HepG2 (cell line): ENCODE results near the gene MFNG. TPM values are rescaled to one million over a fixed set of nuclear protein-coding genes. Genes with fewer than 3 reads are reported as not detected.

Experiments
- ATAC-seq: fragments of 200-7000 bp; cut with Tn5 transposase; 3 replicates; pipeline ENCODE4 v1.9.1; 2020; ENCODE audit warnings: mild to moderate bottlenecking, moderate library complexity
- BruUV-seq: library from RNA; stranded (reverse); fragments of 400-500 nt; replicated peaks from 2 replicates; lab custom pipeline; 2021; lab: Mats Ljungman, UMichigan
- CTCF ChIA-PET: fragments of 300-600 bp; formaldehyde crosslinking; extraction: SDS; loops from one replicate; lab custom pipeline; 2021; ENCODE audit warnings: low total read pairs, inconsistent platforms, low intra/inter-chr PET ratio; lab: Yijun Ruan, JAX
- POLR2A ChIA-PET: fragments of 350-600 bp; sonication (Branson Sonifier 250); formaldehyde crosslinking; loops from one replicate; lab custom pipeline; 2020; ENCODE audit warnings: antibody characterized with exemption, inconsistent platforms; lab: Yijun Ruan, JAX
- DNase-seq: peaks from one replicate; pipeline ENCODE4 v3.0.0-alpha.2; 2015; ENCODE audit warnings: low spot score
- FAIRE-seq: peaks from 3 replicates; lab custom pipeline; 2011; peaks lifted over from hg19 to GRCh38; lab: Jason Lieb, UNC
- H2AFZ ChIP-seq: one replicate; pipeline ENCODE4 v1.6.1; 2011; ENCODE audit warnings: low read length, inconsistent platforms
- H3K27ac ChIP-seq: fragments of 300-600 bp; 3 replicates; pipeline ENCODE4 v1.8.0; 2011; ENCODE audit warnings: mixed run types, mild to moderate bottlenecking, mixed read lengths, low read length, inconsistent platforms; ENCODE audit not compliant: insufficient read depth; ENCODE audit errors: extremely low read length
- H3K27me3 ChIP-seq, 2 experiments: fragments of 200-600 bp in 1 of 2; 2 replicates in 1 of 2; 3 replicates in 1 of 2; pipeline versions ENCODE4 v1.6.0 to v1.8.0; 2011; ENCODE audit warnings: low read length in 2 of 2, mild to moderate bottlenecking in 2 of 2, moderate library complexity in 2 of 2, inconsistent platforms in 1 of 2; ENCODE audit not compliant: insufficient read depth in 2 of 2, control insufficient read depth in 1 of 2
- H3K36me3 ChIP-seq, 2 experiments: fragments of 200-600 bp in 1 of 2; replicated peaks in 1 of 2; 2 replicates in 1 of 2; 3 replicates in 1 of 2; pipeline versions ENCODE4 v1.5.1 to v1.8.0; 2011; ENCODE audit warnings: low read length in 2 of 2, inconsistent platforms in 1 of 2; ENCODE audit not compliant: insufficient read depth in 2 of 2, control insufficient read depth in 1 of 2
- H3K4me1 ChIP-seq: 2 replicates; pipeline ENCODE4 v1.5.1; 2012; ENCODE audit warnings: low read length, inconsistent platforms; ENCODE audit not compliant: insufficient read depth
- H3K4me2 ChIP-seq: 2 replicates; pipeline ENCODE4 v1.6.0; 2011; ENCODE audit warnings: low read depth, low read length, inconsistent platforms
- H3K4me3 ChIP-seq, 3 experiments: fragments of 200-600 bp in 1 of 3; sonication (generic), shearing (Covaris generic) in 1 of 3; replicated peaks in 1 of 3; 2 replicates each; pipeline ENCODE4 v1.5.1; 2011 to 2016; ENCODE audit warnings: low read length in 3 of 3, inconsistent platforms in 2 of 3, low read depth in 2 of 3, mild to moderate bottlenecking in 2 of 3, control low read depth in 1 of 3, mixed read lengths in 1 of 3; ENCODE audit not compliant: insufficient read depth in 1 of 3
- H3K79me2 ChIP-seq: one replicate; pipeline ENCODE4 v1.6.1; 2011; ENCODE audit warnings: low read length, inconsistent platforms; ENCODE audit not compliant: insufficient read depth
- H3K9ac ChIP-seq: 2 replicates; pipeline ENCODE4 v1.6.0; 2011; ENCODE audit warnings: mild to moderate bottlenecking, low read depth, low read length, inconsistent platforms; ENCODE audit not compliant: insufficient read depth
- H3K9me3 ChIP-seq: 2 replicates; pipeline ENCODE4 v1.5.1; 2012; ENCODE audit warnings: mild to moderate bottlenecking, low read length
- H4K20me1 ChIP-seq: 2 replicates; pipeline ENCODE4 v1.6.0; 2011; ENCODE audit warnings: inconsistent platforms, mild to moderate bottlenecking, low read length, moderate library complexity; ENCODE audit not compliant: insufficient read depth
- FOSL1 ChIP-seq: sonication (generic); formaldehyde crosslinking; IDR thresholded peaks from 2 replicates; pipeline ENCODE4 v1.9.0; 2021; ENCODE audit warnings: missing genetic modification reagents, borderline replicate concordance
- FOXC1 ChIP-seq: sonication (generic); formaldehyde crosslinking; IDR thresholded peaks from 2 replicates; pipeline ENCODE4 v1.8.0; 2022; ENCODE audit warnings: mild to moderate bottlenecking, missing genetic modification reagents, borderline replicate concordance
- GTF2F1 ChIP-seq: fragments of 150-350 bp; IDR thresholded peaks from 2 replicates; pipeline ENCODE4 v1.6.1; 2014; ENCODE audit warnings: low read length
- HMG20B ChIP-seq: conservative IDR thresholded peaks from 2 replicates; pipeline ENCODE4 v1.6.1; 2016; ENCODE audit warnings: missing genetic modification reagents, missing compliant biosample characterization
- KAT8 ChIP-seq: IDR thresholded peaks from 2 replicates; pipeline ENCODE4 v1.6.1; 2016; ENCODE audit warnings: missing genetic modification reagents, missing compliant biosample characterization
- POLR2AphosphoS5 ChIP-seq: IDR thresholded peaks from 2 replicates; pipeline ENCODE4 v1.6.1; 2012; ENCODE audit warnings: low read depth, low read length
- RXRB ChIP-seq: IDR thresholded peaks from 2 replicates; pipeline ENCODE4 v1.6.1; 2016; ENCODE audit warnings: borderline replicate concordance, missing genetic modification reagents, missing compliant biosample characterization
- SETDB1 ChIP-seq: sonication (generic); formaldehyde crosslinking; IDR thresholded peaks from 2 replicates; pipeline ENCODE4 v1.5.1; 2020; ENCODE audit warnings: missing genetic modification reagents, mild to moderate bottlenecking, borderline replicate concordance
- THAP9 ChIP-seq: sonication (generic); formaldehyde crosslinking; IDR thresholded peaks from 2 replicates; pipeline ENCODE4; 2020; ENCODE audit warnings: missing genetic modification reagents, mild to moderate bottlenecking, borderline replicate concordance
- ZEB1 ChIP-seq: IDR thresholded peaks from 2 replicates; pipeline ENCODE4 v1.6.1; 2012; ENCODE audit warnings: mild to moderate bottlenecking, low read depth, inconsistent platforms; ENCODE audit not compliant: insufficient replicate concordance
- ZNF468 ChIP-seq: sonication (generic); formaldehyde crosslinking; IDR thresholded peaks from 2 replicates; pipeline ENCODE4 v1.8.0; 2022; ENCODE audit warnings: mild to moderate bottlenecking, moderate library complexity, missing genetic modification reagents
- ZSCAN25 ChIP-seq: sonication (generic); formaldehyde crosslinking; IDR thresholded peaks from 2 replicates; pipeline ENCODE4 v1.8.0; 2022; ENCODE audit warnings: mild to moderate bottlenecking, missing genetic modification reagents
- WGBS: methylation state at CpG from one replicate; pipeline ENCODE4 v1.1.6; 2017; ENCODE audit warnings: low lambda C conversion rate; 5-methylcytosine and 5-hydroxymethylcytosine counted together
- in situ Hi-C: cut with HindIII; loops from 2 replicates; pipeline ENCODE4 v1.10.0; 2017; ENCODE audit warnings: low pct_unique_long_range_greater_than_20kb; ENCODE audit not compliant: extremely low pct_ligation_motif_present
- intact Hi-C: fragments of 100-400 bp; cut with micrococcal nuclease; formaldehyde crosslinking; loops from one replicate; pipeline ENCODE4 v1.10.0; 2022; ENCODE audit not compliant: unreplicated experiment
- polyA plus RNA-seq, 8 experiments: library from polyadenylated mRNA; depleted of rRNA in 3 of 8; stranded (reverse) in 7 of 8; unstranded in 1 of 8; fragments of >200 nt; fragmentation: Illumina TruSeq in 4 of 8; extraction: Trizol in 4 of 8; gene quantifications; 2 replicates each; pipeline versions ENCODE4 v1.2.1 to v1.2.3, GENCODE V29; 2011 to 2016; ENCODE audit warnings: low read depth in 4 of 8, missing spikeins in 1 of 8, mixed read lengths in 1 of 8; ENCODE audit not compliant: insufficient read depth in 1 of 8
- total RNA-seq, 5 experiments: library from RNA; depleted of rRNA; stranded (reverse); fragments of >200 nt; fragmentation: Illumina TruSeq; extraction: Trizol; gene quantifications; 2 replicates each; pipeline ENCODE4 v1.2.3, GENCODE V29; 2016; ENCODE audit warnings: low read depth in 1 of 5

Gene MFNG
- total and polyA plus RNA-seq, 2 of the 13 experiments (the other 11 are each of a cell fraction or from before 2014, with no cell fraction given) = 1.0 to 11.7 TPM

GRCh38 chr22:37470087-37470445 lies 16.1 kb downstream of the MFNG start:
- ChIA-PET POLR2A (no interaction called here), CTCF (no interaction called here)
- TF ChIP-seq GTF2F1 = no peak
- no peak for TF ChIP-seq KAT8 (CRISPR knock-in tag)
- no peak for TF ChIP-seq SETDB1 (CRISPR knock-in tag)
- TF ChIP-seq POLR2AphosphoS5 = no peak
- no peak for TF ChIP-seq FOXC1 (CRISPR knock-in tag)
- TF ChIP-seq RXRB (CRISPR knock-in tag) = no peak
- intact Hi-C loops = loop anchor here (10.0 kb wide), 1 partner anchor 55 kb away; no protein-coding TSS in a partner anchor
- 59% methylated on average over 5 of the region's 5 CpGs for WGBS
- no peak for DNase-seq
- BruUV-seq = no TSS peak
- in situ Hi-C loops = no loop called here
- no peak overlapping the region for H3K4me3 ChIP-seq
- H3K4me1 ChIP-seq = peaks cover 4% of the 10 kb centered on the region
- H3K79me2 ChIP-seq = no peaks in the 10 kb centered on the region
- no peaks in the 10 kb centered on the region for H3K36me3 ChIP-seq
- no peak overlapping the region for H3K9ac ChIP-seq
- no peak overlapping the region for H2AFZ ChIP-seq
- ATAC-seq = no peak
- H4K20me1 ChIP-seq = no peaks in the 10 kb centered on the region
- no peaks in the 10 kb centered on the region for H3K9me3 ChIP-seq
- H3K27ac ChIP-seq = no peak overlapping the region
- peaks cover 0 to 7% of the 10 kb centered on the region in 2 experiments; a peak in 3 of 5 replicates for H3K27me3 ChIP-seq
- no peak overlapping the region for H3K4me2 ChIP-seq
- no peak for FAIRE-seq

GRCh38 chr22:37469416-37470086 lies 16.6 kb downstream of the MFNG start:
- H3K36me3 ChIP-seq = no peaks in the 10 kb centered on the region
- H4K20me1 ChIP-seq = no peaks in the 10 kb centered on the region
- H3K4me2 ChIP-seq = no peak overlapping the region
- H3K9ac ChIP-seq = no peak overlapping the region
- POLR2A ChIA-PET = no interaction called here
- no peak for ATAC-seq
- DNase-seq = no peak
- no peak overlapping the region for H3K4me3 ChIP-seq
- no peaks in the 10 kb centered on the region for H3K79me2 ChIP-seq
- no peaks in the 10 kb centered on the region for H3K9me3 ChIP-seq
- peaks cover 0 to 7% of the 10 kb centered on the region in 2 experiments; a peak in 3 of 5 replicates for H3K27me3 ChIP-seq
- no peak overlapping the region for H3K27ac ChIP-seq
- CTCF ChIA-PET = no interaction called here
- TF ChIP-seq THAP9 (no peak), ZNF468 (CRISPR knock-in tag) (no peak), HMG20B (no peak), ZSCAN25 (CRISPR knock-in tag) (no peak), ZEB1 (no peak), FOSL1 (no peak)
- no peak overlapping the region for H2AFZ ChIP-seq
- in situ Hi-C loops (no loop called here), intact Hi-C loops (loop anchor here (10.0 kb wide), 1 partner anchor 55 kb away; no protein-coding TSS in a partner anchor)
- no peak for FAIRE-seq
- 39% methylated on average over 3 of the region's 8 CpGs for whole genome bisulfite sequencing
- BruUV-seq = no TSS peak
- no peaks in the 10 kb centered on the region for H3K4me1 ChIP-seq
